A549 (cell line): ENCODE results near the gene BSCL2.

ENCODE experiments used
- MAX ChIP-seq: IDR thresholded peaks from 2 replicates; pipeline ENCODE4 v1.6.1; 2012
- RAD21 ChIP-seq, 2 experiments: fragments of >200 bp in 1 of 2; sonication (Bioruptor Twin) in 1 of 2; formaldehyde crosslinking in 1 of 2; IDR thresholded peaks in 1 of 2; conservative IDR thresholded peaks in 1 of 2; 2 replicates in 1 of 2; 3 replicates in 1 of 2; pipeline ENCODE4 v1.6.1; 2012 to 2018; ENCODE audit warnings: inconsistent platforms in 1 of 2
- TF ChIP-seq, protein P1 (sequence below): fragments of 200-600 bp; sonication (generic); IDR thresholded peaks from 2 replicates; pipeline ENCODE4 v1.6.1; 2016; ENCODE audit warnings: antibody characterized with exemption, mild to moderate bottlenecking, moderate library complexity

DNA sequence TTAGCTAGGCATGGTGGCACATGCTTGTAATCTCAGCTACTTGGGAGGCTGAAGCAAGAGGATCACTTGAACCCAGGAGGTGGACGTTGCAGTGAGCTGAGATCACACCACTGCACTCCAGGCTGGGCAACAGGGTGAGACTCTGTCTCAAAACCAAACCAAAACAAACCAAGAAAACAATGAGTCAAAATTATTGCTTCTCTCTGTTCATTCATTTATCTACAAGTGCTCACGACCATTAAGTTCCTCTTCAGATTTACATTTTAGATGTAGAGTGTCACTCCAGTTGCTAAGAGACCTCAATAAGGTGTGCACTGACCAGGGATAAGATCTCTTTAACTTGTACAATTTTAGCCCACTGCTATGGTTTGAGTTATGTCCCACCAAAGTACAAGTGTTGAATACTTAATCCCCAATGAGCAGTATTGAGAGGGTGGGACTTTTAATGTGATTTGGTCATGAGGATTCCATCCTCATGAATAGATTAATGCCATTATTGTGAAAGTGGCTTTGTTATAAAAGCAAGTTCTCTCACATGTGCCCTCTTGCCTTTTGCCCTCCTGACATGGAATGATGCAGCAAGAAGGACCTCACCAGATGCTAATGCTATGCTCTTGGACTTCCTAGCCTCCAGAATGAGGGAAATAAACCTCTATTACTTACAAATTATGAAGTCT lies 12.2 kb upstream of the BSCL2 start:
- TF ChIP-seq MAX (no peak), RAD21 (conservative IDR thresholded peaks at IDR 0.05 in 1 of 2, IDR thresholded peaks at IDR 0.05 in 1 of 2) (no peak)
- TF ChIP-seq, protein P1, sequence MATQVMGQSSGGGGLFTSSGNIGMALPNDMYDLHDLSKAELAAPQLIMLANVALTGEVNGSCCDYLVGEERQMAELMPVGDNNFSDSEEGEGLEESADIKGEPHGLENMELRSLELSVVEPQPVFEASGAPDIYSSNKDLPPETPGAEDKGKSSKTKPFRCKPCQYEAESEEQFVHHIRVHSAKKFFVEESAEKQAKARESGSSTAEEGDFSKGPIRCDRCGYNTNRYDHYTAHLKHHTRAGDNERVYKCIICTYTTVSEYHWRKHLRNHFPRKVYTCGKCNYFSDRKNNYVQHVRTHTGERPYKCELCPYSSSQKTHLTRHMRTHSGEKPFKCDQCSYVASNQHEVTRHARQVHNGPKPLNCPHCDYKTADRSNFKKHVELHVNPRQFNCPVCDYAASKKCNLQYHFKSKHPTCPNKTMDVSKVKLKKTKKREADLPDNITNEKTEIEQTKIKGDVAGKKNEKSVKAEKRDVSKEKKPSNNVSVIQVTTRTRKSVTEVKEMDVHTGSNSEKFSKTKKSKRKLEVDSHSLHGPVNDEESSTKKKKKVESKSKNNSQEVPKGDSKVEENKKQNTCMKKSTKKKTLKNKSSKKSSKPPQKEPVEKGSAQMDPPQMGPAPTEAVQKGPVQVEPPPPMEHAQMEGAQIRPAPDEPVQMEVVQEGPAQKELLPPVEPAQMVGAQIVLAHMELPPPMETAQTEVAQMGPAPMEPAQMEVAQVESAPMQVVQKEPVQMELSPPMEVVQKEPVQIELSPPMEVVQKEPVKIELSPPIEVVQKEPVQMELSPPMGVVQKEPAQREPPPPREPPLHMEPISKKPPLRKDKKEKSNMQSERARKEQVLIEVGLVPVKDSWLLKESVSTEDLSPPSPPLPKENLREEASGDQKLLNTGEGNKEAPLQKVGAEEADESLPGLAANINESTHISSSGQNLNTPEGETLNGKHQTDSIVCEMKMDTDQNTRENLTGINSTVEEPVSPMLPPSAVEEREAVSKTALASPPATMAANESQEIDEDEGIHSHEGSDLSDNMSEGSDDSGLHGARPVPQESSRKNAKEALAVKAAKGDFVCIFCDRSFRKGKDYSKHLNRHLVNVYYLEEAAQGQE = no peak
